Stomach (tissue), 9 donors: ENCODE results near the gene LAIR1. TPM values are rescaled to one million over a fixed set of nuclear protein-coding genes. Genes with fewer than 3 reads are reported as not detected.
"Not testable (repeated sequence)": the region's sequence is repeated elsewhere in the genome, so short reads cannot be mapped to it uniquely, and the experiment has no call there.

Experiments
- DNase-seq, 2 donors: peaks; one replicate each; pipeline versions ENCODE4 v3.0.0 to v3.0.0-alpha.2; 2013 to 2019
- H3K27ac ChIP-seq, 5 donors: fragments of 200-600 bp in 4 of 5; sonication (generic) in 4 of 5; one replicate each; pipeline ENCODE4 v1.5.1; 2013 to 2019; ENCODE audit warnings: mild to moderate bottlenecking in 1 of 5, moderate library complexity in 1 of 5
- H3K27me3 ChIP-seq, 3 donors: fragments of 200-600 bp; sonication (generic); one replicate each; pipeline ENCODE4 v1.5.1; 2017 to 2019; ENCODE audit warnings: mixed run types in 1 of 3
- H3K36me3 ChIP-seq, 4 donors: fragments of 200-600 bp; sonication (generic); 1 replicate in 3 of 4; 2 replicates in 1 of 4; pipeline ENCODE4 v1.5.1; 2016 to 2019
- H3K4me1 ChIP-seq, 4 donors: fragments of 200-600 bp; sonication (generic); one replicate each; pipeline ENCODE4 v1.5.1; 2016 to 2019
- H3K4me3 ChIP-seq, 4 donors: fragments of 200-600 bp; sonication (generic) in 3 of 4; one replicate each; pipeline ENCODE4 v1.5.1; 2016 to 2019; ENCODE audit warnings: mild to moderate bottlenecking in 1 of 4
- H3K9me3 ChIP-seq, 4 donors: fragments of 200-600 bp; sonication (generic); one replicate each; pipeline ENCODE4 v1.5.1; 2016 to 2019
- EP300 ChIP-seq: sonication (generic); formaldehyde crosslinking; IDR thresholded peaks from one replicate; pipeline ENCODE4 v1.6.1; 2017; ENCODE audit warnings: antibody characterized with exemption
- POLR2A ChIP-seq, 4 donors: fragments of 450-650 bp; IDR thresholded peaks; one replicate each; pipeline ENCODE4 v1.6.1; 2016; ENCODE audit warnings: antibody characterized with exemption in 4 of 4, control low read depth in 2 of 4, mild to moderate bottlenecking in 1 of 4, moderate library complexity in 1 of 4
- POLR2AphosphoS5 ChIP-seq, 3 donors: sonication (generic); formaldehyde crosslinking; IDR thresholded peaks; one replicate each; pipeline ENCODE4 v1.6.1; 2016; ENCODE audit warnings: antibody characterized with exemption in 3 of 3
- WGBS, 5 donors: extraction: QIAGEN DNeasy Blood & Tissue Kit in 3 of 5; methylation state at CpG; one replicate each; pipeline versions ENCODE4 v1.1.5 to v1.1.7; 2013 to 2018; 5-methylcytosine and 5-hydroxymethylcytosine counted together
- intact Hi-C: fragments of 100-400 bp; cut with DNase I; formaldehyde crosslinking; loops from one replicate; pipeline ENCODE4 v1.15.1; 2023; ENCODE audit warnings: low total_unique reads
- polyA plus RNA-seq, 3 donors: library from polyadenylated mRNA; stranded (reverse); fragments of 200-250 nt; gene quantifications; one replicate each; pipeline ENCODE4 v1.2.3, GENCODE V29; 2013
- total RNA-seq, 5 donors: library from RNA; depleted of rRNA; stranded (reverse); fragments of >200 nt; gene quantifications; one replicate each; pipeline versions ENCODE4 v1.1.0 to v1.2.3, GENCODE V29; 2014 to 2016
- TF ChIP-seq, protein P1 (sequence below), 7 experiments: fragments of 450-650 bp in 4 of 7; fragments of 200-600 bp in 3 of 7; sonication (generic) in 3 of 7; IDR thresholded peaks; one replicate each; pipeline ENCODE4 v1.5.1; 2016 to 2019; ENCODE audit warnings: antibody characterized with exemption in 7 of 7, control low read depth in 2 of 7, mild to moderate bottlenecking in 1 of 7
- donor health status: healthy with polysubstance abuse.
- donor health status: Bipolar disorder and iron deficiency.
- donor health status: healthy.

LAIR1 gene
- total and polyA plus RNA-seq, 8 donors = 0.87 to 9.1 (median 4.7) TPM

DNA sequence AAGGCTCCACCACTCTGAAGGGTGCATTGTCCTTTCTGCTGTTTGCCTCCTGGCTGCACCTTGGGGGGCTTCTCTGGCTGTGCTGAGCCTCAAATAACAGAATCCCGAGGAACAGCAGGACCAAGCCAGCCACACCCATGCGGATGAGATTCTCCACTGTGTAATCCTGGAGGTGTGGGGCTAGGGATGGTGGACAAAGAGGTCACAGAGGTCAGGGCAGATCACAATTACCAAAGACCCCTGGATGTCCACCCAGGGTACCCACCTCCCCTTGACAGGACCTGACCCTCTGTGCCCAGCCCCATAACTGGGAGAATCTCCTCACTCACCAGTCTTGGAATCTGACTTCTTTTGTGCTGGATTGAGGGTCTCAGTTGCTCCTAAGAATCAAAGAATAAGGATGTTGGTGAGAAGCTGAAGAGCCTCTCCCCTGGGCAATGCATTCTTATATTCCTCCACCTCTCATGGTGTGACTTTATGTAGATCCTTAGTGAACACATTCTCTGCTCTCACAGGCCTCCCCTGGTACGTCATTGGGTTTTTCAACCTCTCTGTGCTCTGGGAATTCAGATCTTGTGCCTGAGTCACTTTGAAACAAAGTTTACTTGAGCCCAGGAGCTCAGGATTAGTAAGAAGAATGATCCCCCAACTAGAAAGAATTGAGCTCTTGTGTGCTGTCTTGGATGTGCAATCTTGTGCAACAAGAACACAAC, 31.0 kb downstream of the LAIR1 start:
- no peaks in the 10 kb centered on the region for H3K9me3 ChIP-seq
- no peak overlapping the region for H3K4me3 ChIP-seq
- H3K27ac ChIP-seq = no peak overlapping the region
- no peak for DNase-seq
- H3K27me3 ChIP-seq = peaks cover 0 to 45% (median 0%) of the 10 kb centered on the region in 3 donors
- TF ChIP-seq, protein P1, sequence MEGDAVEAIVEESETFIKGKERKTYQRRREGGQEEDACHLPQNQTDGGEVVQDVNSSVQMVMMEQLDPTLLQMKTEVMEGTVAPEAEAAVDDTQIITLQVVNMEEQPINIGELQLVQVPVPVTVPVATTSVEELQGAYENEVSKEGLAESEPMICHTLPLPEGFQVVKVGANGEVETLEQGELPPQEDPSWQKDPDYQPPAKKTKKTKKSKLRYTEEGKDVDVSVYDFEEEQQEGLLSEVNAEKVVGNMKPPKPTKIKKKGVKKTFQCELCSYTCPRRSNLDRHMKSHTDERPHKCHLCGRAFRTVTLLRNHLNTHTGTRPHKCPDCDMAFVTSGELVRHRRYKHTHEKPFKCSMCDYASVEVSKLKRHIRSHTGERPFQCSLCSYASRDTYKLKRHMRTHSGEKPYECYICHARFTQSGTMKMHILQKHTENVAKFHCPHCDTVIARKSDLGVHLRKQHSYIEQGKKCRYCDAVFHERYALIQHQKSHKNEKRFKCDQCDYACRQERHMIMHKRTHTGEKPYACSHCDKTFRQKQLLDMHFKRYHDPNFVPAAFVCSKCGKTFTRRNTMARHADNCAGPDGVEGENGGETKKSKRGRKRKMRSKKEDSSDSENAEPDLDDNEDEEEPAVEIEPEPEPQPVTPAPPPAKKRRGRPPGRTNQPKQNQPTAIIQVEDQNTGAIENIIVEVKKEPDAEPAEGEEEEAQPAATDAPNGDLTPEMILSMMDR (IDR thresholded peaks at IDR 0.05) = no peak
- TF ChIP-seq POLR2AphosphoS5 (IDR thresholded peaks at IDR 0.05) (no peak), EP300 (no peak), POLR2A (IDR thresholded peaks at IDR 0.05) (no peak)
- no peaks in the 10 kb centered on the region for H3K4me1 ChIP-seq
- no peaks in the 10 kb centered on the region for H3K36me3 ChIP-seq
- intact Hi-C loops = no loop called here
- 71 to 81% (median 75%) methylated on average over 3 of the region's 3 CpGs for WGBS, 5 donors

DNA sequence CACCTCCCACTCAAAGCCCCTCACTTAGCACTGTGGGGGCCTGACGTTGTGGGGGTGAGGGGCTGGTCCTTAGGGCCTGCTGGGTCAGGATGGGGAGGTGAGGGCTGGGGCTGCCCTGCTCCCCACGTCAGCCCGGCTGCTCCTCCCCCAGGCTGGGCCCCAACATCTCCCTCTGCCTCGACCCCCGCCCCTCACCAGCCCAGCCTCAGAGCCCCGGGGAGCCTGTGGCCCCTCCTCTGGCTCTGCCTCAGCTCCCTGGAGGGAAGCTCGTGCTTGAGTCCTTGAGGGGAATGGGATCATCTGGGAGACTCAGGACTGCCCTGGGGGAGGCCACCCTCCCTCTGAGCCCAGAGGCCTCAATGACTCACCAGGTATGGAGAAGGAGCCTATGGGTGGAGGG, 32.6 kb downstream of the LAIR1 start:
- Histone ChIP-seq H3K27me3 (peaks cover 0 to 30% (median 0%) of the 10 kb centered on the region in 3 donors), H3K27ac (no peak overlapping the region), H3K4me1 (no peaks in the 10 kb centered on the region), H3K9me3 (no peaks in the 10 kb centered on the region), H3K4me3 (no peak overlapping the region), H3K36me3 (no peaks in the 10 kb centered on the region)
- WGBS, 5 donors = 20 to 71% (median 63%) methylated on average over 1 to 7 of the region's 7 CpGs
- DNase-seq = no peak
- no peak for TF ChIP-seq POLR2A (IDR thresholded peaks at IDR 0.05)
- TF ChIP-seq EP300 = no peak
- no peak for TF ChIP-seq POLR2AphosphoS5 (IDR thresholded peaks at IDR 0.05)
- TF ChIP-seq, protein P1 (IDR thresholded peaks at IDR 0.05) = no peak
- intact Hi-C loops = no loop called here

DNA sequence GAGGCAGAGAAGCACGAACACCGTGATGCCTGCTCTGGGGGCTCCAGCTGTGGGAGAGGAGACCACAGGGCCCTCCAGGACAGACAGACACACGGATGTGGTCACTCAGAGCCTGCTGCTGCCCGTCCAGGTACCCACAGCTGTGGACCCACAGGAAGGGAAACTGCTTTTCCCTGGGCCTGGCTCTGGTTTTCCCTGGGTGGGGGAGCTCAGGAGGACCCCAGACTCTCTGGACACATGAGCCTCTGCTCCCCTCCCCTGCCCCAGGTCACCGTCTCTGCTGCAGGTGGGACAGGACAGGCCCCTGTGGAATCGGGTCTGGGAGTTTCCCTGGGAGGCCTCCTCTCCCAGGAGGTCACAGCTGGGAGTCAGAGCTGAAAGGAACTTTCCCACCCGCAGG, 33.1 kb downstream of the LAIR1 start:
- Histone ChIP-seq H3K4me3 (no peak overlapping the region), H3K27ac (no peak overlapping the region), H3K9me3 (no peaks in the 10 kb centered on the region), H3K36me3 (no peaks in the 10 kb centered on the region), H3K4me1 (no peaks in the 10 kb centered on the region), H3K27me3 (peaks cover 0 to 25% (median 0%) of the 10 kb centered on the region in 3 donors)
- TF ChIP-seq EP300 = no peak
- TF ChIP-seq, protein P1 (IDR thresholded peaks at IDR 0.05) = no peak
- TF ChIP-seq POLR2A (IDR thresholded peaks at IDR 0.05) = no peak
- TF ChIP-seq POLR2AphosphoS5 (IDR thresholded peaks at IDR 0.05) = no peak
- DNase-seq = no peak
- 68 to 84% (median 71%) methylated on average over 6 to 7 of the region's 7 CpGs for WGBS, 5 donors
- intact Hi-C loops = no loop called here

DNA sequence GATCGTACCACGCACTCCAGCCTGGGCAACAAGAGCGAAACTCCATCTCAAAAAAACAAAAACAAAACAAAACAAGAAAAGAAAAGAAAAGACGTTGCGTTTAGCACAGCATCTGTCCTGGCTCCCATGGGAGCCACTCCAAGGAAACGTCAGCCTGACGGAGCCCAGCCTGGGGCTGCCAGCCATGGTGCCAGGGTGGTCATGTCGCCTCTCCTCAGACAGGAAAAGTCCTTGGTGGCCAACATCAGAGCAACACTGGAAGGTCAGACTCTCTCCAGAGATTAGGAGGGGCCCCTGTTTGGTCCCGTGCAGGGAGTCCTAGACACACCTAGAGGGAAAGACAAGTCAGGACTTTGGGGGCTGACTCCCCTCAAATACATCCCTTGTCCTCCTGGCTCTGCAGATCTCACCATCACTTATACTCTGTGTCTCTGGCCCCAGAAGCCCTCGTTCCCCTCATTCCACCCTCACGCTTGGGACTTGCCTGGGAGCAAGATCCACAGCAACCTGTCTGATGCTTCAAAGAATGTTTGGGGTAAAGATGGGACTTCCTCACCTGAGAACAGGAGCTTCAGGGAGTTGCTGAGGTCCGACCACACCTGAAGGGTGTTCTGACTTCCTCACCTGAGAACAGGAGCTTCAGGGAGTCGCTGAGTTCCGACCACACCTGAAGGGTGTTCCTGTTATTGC, 35.1 kb downstream of the LAIR1 start:
- TF ChIP-seq, protein P1 (IDR thresholded peaks at IDR 0.05) = no peak
- TF ChIP-seq EP300 (no peak), POLR2A (IDR thresholded peaks at IDR 0.05) (no peak), POLR2AphosphoS5 (IDR thresholded peaks at IDR 0.05) (no peak)
- peaks cover 0 to 17% (median 0%) of the 10 kb centered on the region in 3 donors for H3K27me3 ChIP-seq
- H3K9me3 ChIP-seq = no peaks in the 10 kb centered on the region
- WGBS, 5 donors = 81 to 85% (median 84%) methylated on average over 11 to 14 of the region's 14 CpGs
- H3K4me1 ChIP-seq = no peaks in the 10 kb centered on the region
- no peak overlapping the region for H3K4me3 ChIP-seq
- intact Hi-C loops = no loop called here
- H3K36me3 ChIP-seq = no peaks in the 10 kb centered on the region
- H3K27ac ChIP-seq = no peak overlapping the region
- DNase-seq = no peak

DNA sequence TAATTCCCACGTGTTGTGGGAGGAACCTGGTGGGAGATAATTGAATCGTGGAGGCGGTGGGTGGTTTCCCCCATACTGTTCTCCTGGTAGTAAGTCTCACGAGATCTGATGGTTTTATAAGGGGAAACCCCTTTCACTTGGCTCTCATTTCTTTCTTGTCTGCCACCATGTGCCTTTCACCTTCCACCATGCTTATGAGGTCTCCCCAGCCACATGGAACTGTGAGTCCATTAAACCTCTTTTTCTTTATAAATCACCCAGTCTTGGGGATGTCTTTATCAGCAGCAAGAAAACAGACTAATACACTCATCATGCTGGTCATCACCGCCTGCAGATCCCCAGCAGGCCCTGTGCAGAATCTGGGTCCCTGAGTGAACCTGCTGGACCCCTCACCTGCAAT, 36.0 kb downstream of the LAIR1 start:
- not testable (repeated sequence) for DNase-seq
- WGBS, 5 donors = 66 to 74% (median 69%) methylated on average over 5 of the region's 5 CpGs

More for the DNA sequence above, 36.0 kb downstream of the LAIR1 start:
- intact Hi-C loops, H3K4me1 ChIP-seq, H3K4me3 ChIP-seq, H3K27ac ChIP-seq, H3K36me3 ChIP-seq, H3K9me3 ChIP-seq: not testable (repeated sequence)
- H3K27me3 ChIP-seq = peaks cover 0 to 17% (median 0%) of the 10 kb centered on the region in 3 donors
